ENCODE data around the gene MAP3K9.

GRCh38 chr14:70748422-70748821, 60.9 kb downstream of the MAP3K9 start:
- TF ChIP-seq GABPA (IDR thresholded peaks at IDR 0.05; ENCODE audit: low read depth) (no peak), SPI1 (IDR thresholded peaks at IDR 0.05; ENCODE audit: borderline replicate concordance, low read depth) (no peak)
- TF ChIP-seq, protein P1, sequence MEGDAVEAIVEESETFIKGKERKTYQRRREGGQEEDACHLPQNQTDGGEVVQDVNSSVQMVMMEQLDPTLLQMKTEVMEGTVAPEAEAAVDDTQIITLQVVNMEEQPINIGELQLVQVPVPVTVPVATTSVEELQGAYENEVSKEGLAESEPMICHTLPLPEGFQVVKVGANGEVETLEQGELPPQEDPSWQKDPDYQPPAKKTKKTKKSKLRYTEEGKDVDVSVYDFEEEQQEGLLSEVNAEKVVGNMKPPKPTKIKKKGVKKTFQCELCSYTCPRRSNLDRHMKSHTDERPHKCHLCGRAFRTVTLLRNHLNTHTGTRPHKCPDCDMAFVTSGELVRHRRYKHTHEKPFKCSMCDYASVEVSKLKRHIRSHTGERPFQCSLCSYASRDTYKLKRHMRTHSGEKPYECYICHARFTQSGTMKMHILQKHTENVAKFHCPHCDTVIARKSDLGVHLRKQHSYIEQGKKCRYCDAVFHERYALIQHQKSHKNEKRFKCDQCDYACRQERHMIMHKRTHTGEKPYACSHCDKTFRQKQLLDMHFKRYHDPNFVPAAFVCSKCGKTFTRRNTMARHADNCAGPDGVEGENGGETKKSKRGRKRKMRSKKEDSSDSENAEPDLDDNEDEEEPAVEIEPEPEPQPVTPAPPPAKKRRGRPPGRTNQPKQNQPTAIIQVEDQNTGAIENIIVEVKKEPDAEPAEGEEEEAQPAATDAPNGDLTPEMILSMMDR (IDR thresholded peaks at IDR 0.05; ENCODE audit: insufficient read depth, low read length), result no peak

Data from HL-60 (cell line).